ENCODE data around the gene NCKAP5.

DNA sequence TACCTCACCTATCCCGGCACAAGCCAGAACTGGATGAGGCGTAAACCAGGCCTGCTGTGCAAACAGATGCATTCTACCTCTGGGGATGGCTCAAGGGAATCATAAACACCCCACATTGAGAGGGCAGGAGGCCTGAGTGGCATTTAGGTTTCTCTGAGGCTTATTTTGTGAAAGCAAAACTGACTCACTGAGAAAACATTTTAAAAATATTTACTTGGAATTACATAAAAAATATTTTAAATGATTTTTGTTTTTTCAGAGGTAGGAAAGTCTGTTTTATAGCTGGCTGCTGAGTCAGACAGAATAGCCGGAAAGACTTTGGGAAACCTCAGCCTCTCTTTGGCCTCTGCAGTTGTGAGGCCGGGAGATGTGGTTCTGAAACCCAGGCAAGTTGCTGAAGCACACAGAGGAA, 244.1 kb downstream of the NCKAP5 start:
- TF ChIP-seq POLR2A (IDR thresholded peaks at IDR 0.05; ENCODE audit: extremely low read depth, insufficient read length) (no peak), CTCF (IDR thresholded peaks at IDR 0.05; ENCODE audit: low read depth, low read length) (no peak)

All from NB4 (cell line).